Nephron progenitor cell (in vitro differentiated cells): ENCODE measurements around the gene DSTYK.

Experiments
- DNase-seq: peaks from one replicate; pipeline ENCODE4 v3.0.0; 2021
- H3K27ac Mint-ChIP-seq: 2 replicates; pipeline ENCODE4 v1.8.0; 2021; ENCODE audit warnings: mild to moderate bottlenecking, moderate library complexity, mixed read lengths
- H3K27me3 Mint-ChIP-seq: 2 replicates; pipeline ENCODE4 v1.8.0; 2021; ENCODE audit warnings: mild to moderate bottlenecking, low read depth, mixed read lengths; ENCODE audit not compliant: poor library complexity
- H3K36me3 Mint-ChIP-seq: 2 replicates; pipeline ENCODE4 v1.8.0; 2021; ENCODE audit warnings: low read depth, mixed read lengths
- H3K4me1 Mint-ChIP-seq: 2 replicates; pipeline ENCODE4 v1.8.0; 2021; ENCODE audit warnings: mixed read lengths
- H3K4me3 Mint-ChIP-seq: 2 replicates; pipeline ENCODE4 v1.8.0; 2021; ENCODE audit warnings: mild to moderate bottlenecking, moderate library complexity, mixed read lengths
- H3K9me3 Mint-ChIP-seq: 2 replicates; pipeline ENCODE4 v1.8.0; 2021; ENCODE audit warnings: mild to moderate bottlenecking, moderate library complexity, mixed read lengths
- TF ChIP-seq, protein P1 (sequence below): fragments of 200-600 bp; sonication (generic); IDR thresholded peaks from 2 replicates; pipeline ENCODE4 v1.5.0; 2021; ENCODE audit warnings: antibody characterized with exemption

DSTYK gene

DNA sequence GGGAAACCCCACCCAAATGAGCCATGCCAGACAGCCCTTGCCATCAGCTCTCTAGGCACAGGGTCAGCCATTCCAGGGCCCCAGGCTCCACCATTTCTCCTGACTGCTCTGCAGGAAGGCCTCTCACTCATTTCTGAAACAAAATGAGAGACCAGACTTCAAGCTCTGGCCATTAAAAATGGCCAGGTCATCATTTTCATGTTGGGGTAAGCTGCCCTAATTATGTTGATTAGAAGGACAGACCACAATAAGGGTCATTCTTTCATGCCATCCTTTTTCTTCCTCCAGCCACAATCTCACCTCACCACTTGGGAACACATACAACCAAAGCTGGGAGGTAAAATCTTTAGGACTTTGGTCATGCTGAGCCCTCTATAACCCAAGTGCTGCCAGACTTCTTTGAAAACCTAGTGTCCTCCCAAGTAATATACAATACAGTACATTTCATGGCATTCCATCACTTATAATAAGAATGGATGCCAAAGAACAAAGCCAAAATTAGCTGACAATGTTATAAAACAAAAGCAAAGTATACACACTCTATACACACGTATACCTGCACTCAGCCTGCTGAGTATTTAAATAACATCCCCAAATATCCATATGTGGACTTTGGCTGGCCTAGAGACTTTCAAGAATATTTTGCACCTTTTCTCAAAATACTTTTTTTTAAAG is 67.3 kb downstream of the DSTYK start:
- peaks cover 2% of the 10 kb centered on the region for H3K9me3 Mint-ChIP-seq
- H3K4me1 Mint-ChIP-seq, result no peaks in the 10 kb centered on the region
- no peak overlapping the region for H3K4me3 Mint-ChIP-seq
- TF ChIP-seq, protein P1, sequence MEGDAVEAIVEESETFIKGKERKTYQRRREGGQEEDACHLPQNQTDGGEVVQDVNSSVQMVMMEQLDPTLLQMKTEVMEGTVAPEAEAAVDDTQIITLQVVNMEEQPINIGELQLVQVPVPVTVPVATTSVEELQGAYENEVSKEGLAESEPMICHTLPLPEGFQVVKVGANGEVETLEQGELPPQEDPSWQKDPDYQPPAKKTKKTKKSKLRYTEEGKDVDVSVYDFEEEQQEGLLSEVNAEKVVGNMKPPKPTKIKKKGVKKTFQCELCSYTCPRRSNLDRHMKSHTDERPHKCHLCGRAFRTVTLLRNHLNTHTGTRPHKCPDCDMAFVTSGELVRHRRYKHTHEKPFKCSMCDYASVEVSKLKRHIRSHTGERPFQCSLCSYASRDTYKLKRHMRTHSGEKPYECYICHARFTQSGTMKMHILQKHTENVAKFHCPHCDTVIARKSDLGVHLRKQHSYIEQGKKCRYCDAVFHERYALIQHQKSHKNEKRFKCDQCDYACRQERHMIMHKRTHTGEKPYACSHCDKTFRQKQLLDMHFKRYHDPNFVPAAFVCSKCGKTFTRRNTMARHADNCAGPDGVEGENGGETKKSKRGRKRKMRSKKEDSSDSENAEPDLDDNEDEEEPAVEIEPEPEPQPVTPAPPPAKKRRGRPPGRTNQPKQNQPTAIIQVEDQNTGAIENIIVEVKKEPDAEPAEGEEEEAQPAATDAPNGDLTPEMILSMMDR, result no peak
- H3K27me3 Mint-ChIP-seq, result no peaks in the 10 kb centered on the region
- DNase-seq, result no peak
- H3K36me3 Mint-ChIP-seq, result peaks cover 28% of the 10 kb centered on the region
- H3K27ac Mint-ChIP-seq, result no peak overlapping the region

DNA sequence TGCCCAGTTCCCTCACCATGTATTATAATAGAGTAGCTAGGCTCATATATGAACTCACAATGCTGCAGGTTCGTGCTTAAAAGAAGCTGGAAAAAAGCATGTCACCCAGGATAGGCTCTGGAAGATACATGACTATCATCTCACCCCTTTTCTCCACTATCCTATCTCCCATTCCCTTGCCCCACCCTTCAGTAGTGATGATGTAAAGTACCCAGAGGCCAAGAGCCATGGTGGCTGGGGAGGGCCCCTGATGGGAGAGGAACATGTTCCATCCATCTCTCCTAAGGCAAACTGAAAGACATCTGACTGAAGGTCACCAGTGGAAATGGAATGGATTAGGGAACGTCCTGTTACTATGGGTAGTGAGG is 69.4 kb downstream of the DSTYK start:
- H3K36me3 Mint-ChIP-seq, result peaks cover 15% of the 10 kb centered on the region
- H3K4me1 Mint-ChIP-seq, result no peaks in the 10 kb centered on the region
- no peak for DNase-seq
- H3K27ac Mint-ChIP-seq, result no peak overlapping the region
- no peak overlapping the region for H3K4me3 Mint-ChIP-seq
- TF ChIP-seq, protein P1, result no peak
- peaks cover 16% of the 10 kb centered on the region for H3K9me3 Mint-ChIP-seq
- H3K27me3 Mint-ChIP-seq, result peaks cover 6% of the 10 kb centered on the region

DNA sequence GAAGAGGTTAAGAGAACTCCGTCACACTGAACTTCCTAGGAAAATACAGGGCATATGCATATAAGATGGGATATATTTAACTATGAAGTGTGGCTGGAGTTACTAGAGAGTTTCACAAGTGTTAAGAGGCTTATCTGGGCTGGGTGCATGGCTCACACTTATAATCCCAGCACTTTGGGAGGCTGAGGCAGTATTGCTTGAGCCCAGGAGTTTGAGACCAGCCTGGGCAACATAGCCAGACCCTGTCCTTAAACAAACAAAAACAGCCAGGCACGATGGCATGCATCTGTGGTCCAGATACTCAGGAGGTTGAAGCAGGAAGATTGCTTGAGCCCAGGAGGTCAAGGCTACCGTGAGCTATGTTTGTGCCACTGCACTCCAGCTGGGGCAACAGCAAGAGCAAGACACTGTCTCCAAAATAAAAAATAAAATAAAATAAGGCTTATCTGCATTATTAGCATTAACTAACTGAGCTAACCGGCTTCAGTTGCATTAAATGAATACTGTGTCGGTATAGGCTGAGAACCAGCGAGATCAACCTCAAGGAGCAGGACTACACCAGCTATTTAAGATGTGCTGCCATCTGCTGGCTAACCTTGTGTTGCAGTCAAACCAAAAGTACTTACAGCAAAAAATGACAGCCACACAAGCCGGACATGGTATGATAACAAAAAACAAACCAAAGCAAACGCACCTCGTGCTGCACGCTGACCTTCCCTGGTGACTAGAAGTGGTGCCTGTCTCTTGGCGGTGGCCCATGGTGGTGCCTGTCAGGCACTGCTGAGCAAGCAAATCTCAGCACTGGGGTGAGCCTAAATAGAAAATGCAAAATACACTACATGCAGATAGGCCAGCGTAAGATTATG is 70.0 kb downstream of the DSTYK start:
- Mint-ChIP-seq H3K4me3 (no peak overlapping the region), H3K27ac (no peak overlapping the region), H3K4me1 (no peaks in the 10 kb centered on the region), H3K27me3 (peaks cover 10% of the 10 kb centered on the region), H3K36me3 (peaks cover 15% of the 10 kb centered on the region), H3K9me3 (peaks cover 16% of the 10 kb centered on the region)
- DNase-seq, result peak; percentile 77
- TF ChIP-seq, protein P1, result peak; percentile 74

DNA sequence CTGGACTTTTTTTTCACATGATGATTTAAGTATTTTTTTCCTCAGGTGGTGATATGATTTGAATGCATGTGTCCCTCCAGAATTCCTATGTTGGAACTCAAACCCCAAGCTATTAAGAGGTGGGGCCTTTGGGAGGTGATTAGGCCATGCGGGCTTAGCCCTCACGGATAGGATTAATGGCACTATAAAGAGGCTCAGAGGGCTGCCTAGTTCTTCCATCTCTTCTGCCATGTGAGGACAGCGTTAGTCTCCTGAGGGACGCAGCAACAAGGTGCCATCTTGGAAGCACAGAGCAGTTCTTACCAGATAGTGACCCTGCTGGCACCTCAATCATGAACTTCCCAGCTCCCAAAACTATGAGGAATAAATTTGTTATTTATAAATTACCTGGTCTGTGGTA is 71.4 kb downstream of the DSTYK start:
- H3K27ac Mint-ChIP-seq, result no peak overlapping the region
- H3K36me3 Mint-ChIP-seq, result peaks cover 9% of the 10 kb centered on the region
- H3K4me3 Mint-ChIP-seq, result no peak overlapping the region
- TF ChIP-seq, protein P1, result no peak
- H3K9me3 Mint-ChIP-seq, result peaks cover 16% of the 10 kb centered on the region
- peaks cover 10% of the 10 kb centered on the region for H3K27me3 Mint-ChIP-seq
- DNase-seq, result no peak
- no peaks in the 10 kb centered on the region for H3K4me1 Mint-ChIP-seq

DNA sequence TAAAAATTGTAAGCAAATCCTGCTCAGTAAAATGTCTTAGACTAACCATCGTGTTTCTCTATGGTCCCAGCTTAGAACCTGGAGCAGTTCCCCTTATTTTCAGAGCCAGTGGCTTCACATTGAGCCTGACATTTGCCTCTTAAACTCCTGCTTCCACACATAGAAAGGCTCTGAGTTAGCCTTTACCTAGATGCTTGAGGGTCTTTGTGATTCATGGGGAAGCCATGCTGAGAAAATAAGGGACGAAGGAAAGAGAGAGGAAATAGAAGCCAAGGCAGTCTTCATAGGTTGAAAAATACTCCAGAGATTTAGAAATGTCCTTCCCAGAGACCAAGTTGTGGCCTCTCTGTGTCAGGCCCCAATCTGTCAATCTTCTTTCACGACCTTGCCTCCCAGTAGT is 73.6 kb downstream of the DSTYK start:
- H3K4me1 Mint-ChIP-seq, result no peaks in the 10 kb centered on the region
- DNase-seq, result no peak
- peaks cover 9% of the 10 kb centered on the region for H3K36me3 Mint-ChIP-seq
- no peak overlapping the region for H3K27ac Mint-ChIP-seq
- TF ChIP-seq, protein P1, result no peak
- peaks cover 11% of the 10 kb centered on the region for H3K27me3 Mint-ChIP-seq
- peaks cover 16% of the 10 kb centered on the region for H3K9me3 Mint-ChIP-seq
- no peak overlapping the region for H3K4me3 Mint-ChIP-seq
